ENCODE results near the gene TNFAIP8L3.

Gene TNFAIP8L3

DNA sequence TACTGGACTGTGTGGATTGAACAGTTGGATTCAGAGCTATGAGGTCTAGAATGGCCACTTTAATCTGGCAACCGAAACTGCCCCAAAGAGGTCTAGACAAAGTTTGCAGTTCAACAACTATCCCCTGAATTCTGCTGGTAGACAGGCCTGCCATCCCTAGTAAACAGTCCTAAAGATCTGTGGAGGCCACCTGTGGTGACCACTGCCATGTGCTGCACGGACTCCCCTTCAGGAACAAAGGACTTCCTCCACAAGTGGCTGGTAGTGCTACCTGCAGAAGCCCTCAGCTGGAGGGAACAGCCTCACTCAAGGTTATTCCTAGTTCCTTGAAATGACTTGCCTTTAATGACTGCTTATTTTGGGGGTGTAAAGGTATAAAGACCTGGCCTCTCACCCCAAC, 6.1 kb downstream of the TNFAIP8L3 start:
- Histone ChIP-seq H3K36me3 (ENCODE audit: control insufficient read depth, insufficient read depth, low read length) (no peaks in the 10 kb centered on the region), H3K4me3 (ENCODE audit: low read depth, low read length) (no peak overlapping the region), H3K9ac (ENCODE audit: low read length) (no peak overlapping the region), H3K27ac (ENCODE audit: low read depth, low read length) (no peak overlapping the region), H3K27me3 (ENCODE audit: control insufficient read depth, insufficient read depth, low read length) (peaks cover 52% of the 10 kb centered on the region), H3K4me1 (ENCODE audit: control insufficient read depth, insufficient read depth, low read length) (peaks cover 18% of the 10 kb centered on the region), H3K9me3 (ENCODE audit: control insufficient read depth, insufficient read depth, low read depth, low read length) (no peaks in the 10 kb centered on the region)

DNA sequence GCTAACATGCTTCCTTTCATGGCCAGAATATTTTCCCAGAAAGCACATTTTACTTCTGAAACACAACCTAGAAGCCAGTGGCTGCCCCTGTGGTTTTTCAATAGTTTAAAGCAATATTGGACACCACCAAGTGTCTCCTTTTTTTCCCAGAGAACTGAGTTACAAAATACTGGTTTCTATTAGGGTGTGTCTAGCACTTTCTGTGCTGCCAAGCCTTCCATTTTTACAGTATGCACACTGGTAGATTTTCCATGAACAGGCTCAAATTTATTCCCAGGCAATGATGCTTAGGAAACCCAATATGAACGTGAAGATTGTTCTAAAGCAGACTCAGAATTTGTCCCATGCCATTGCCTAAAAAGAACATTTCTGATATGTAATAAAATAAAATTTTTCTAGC, 7.2 kb downstream of the TNFAIP8L3 start:
- Histone ChIP-seq H3K4me1 (ENCODE audit: control insufficient read depth, insufficient read depth, low read length) (peaks cover 20% of the 10 kb centered on the region), H3K9me3 (ENCODE audit: control insufficient read depth, insufficient read depth, low read depth, low read length) (no peaks in the 10 kb centered on the region), H3K27ac (ENCODE audit: low read depth, low read length) (no peak overlapping the region), H3K36me3 (ENCODE audit: control insufficient read depth, insufficient read depth, low read length) (no peaks in the 10 kb centered on the region), H3K9ac (ENCODE audit: low read length) (no peak overlapping the region), H3K4me3 (ENCODE audit: low read depth, low read length) (no peak overlapping the region), H3K27me3 (ENCODE audit: control insufficient read depth, insufficient read depth, low read length) (peaks cover 41% of the 10 kb centered on the region)

DNA sequence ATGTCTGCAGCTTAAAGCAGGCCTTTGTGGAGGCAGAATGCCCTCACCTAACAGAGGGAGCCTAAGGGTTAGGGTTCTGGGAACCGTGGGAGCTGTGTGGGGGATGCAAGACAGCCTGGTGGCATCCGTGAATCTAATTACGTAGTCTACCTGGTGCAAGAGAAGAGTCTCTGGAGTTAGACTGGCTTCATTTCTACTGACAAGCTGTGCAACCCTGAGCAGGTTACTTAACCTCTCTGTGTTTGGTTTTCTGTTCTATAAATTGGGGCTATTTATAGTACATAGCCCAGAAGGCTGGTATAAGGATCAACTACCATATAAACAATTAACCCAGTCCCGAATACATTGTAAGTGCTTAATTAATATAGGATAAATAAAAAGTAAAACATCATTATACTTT, 8.3 kb downstream of the TNFAIP8L3 start:
- no peak overlapping the region for H3K27ac ChIP-seq (ENCODE audit: low read depth, low read length)

DNA sequence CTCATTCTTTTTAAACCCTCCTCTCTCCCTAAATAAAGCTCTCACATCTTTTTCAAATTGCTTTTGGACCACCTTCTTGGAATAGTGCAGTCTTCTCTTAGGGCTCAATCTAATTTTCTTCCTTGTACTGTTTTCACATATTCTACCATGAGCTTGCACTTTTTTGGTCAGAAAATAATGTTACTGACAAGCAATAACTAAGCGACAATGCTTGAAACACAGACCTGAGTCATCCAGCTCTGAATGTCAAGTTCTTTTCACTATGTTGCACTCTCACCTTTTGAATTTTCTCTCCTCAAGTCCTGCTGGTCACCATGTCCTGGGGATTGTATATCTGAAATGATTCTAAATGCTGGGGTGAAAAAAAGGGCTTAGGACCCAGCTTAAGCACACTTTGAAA, 8.9 kb downstream of the TNFAIP8L3 start:
- no peaks in the 10 kb centered on the region for H3K9me3 ChIP-seq (ENCODE audit: control insufficient read depth, insufficient read depth, low read depth, low read length)
- no peak overlapping the region for H3K27ac ChIP-seq (ENCODE audit: low read depth, low read length)
- H3K4me3 ChIP-seq (ENCODE audit: low read depth, low read length) = no peak overlapping the region
- peaks cover 24% of the 10 kb centered on the region for H3K27me3 ChIP-seq (ENCODE audit: control insufficient read depth, insufficient read depth, low read length)
- H3K36me3 ChIP-seq (ENCODE audit: control insufficient read depth, insufficient read depth, low read length) = no peaks in the 10 kb centered on the region
- no peak overlapping the region for H3K9ac ChIP-seq (ENCODE audit: low read length)
- H3K4me1 ChIP-seq (ENCODE audit: control insufficient read depth, insufficient read depth, low read length) = peaks cover 20% of the 10 kb centered on the region

More for the DNA sequence above, 8.3 kb downstream of the TNFAIP8L3 start:
- Histone ChIP-seq H3K9ac (ENCODE audit: low read length) (no peak overlapping the region), H3K36me3 (ENCODE audit: control insufficient read depth, insufficient read depth, low read length) (no peaks in the 10 kb centered on the region), H3K27me3 (ENCODE audit: control insufficient read depth, insufficient read depth, low read length) (peaks cover 30% of the 10 kb centered on the region), H3K4me3 (ENCODE audit: low read depth, low read length) (no peak overlapping the region), H3K9me3 (ENCODE audit: control insufficient read depth, insufficient read depth, low read depth, low read length) (no peaks in the 10 kb centered on the region), H3K4me1 (ENCODE audit: control insufficient read depth, insufficient read depth, low read length) (peaks cover 20% of the 10 kb centered on the region)

DNA sequence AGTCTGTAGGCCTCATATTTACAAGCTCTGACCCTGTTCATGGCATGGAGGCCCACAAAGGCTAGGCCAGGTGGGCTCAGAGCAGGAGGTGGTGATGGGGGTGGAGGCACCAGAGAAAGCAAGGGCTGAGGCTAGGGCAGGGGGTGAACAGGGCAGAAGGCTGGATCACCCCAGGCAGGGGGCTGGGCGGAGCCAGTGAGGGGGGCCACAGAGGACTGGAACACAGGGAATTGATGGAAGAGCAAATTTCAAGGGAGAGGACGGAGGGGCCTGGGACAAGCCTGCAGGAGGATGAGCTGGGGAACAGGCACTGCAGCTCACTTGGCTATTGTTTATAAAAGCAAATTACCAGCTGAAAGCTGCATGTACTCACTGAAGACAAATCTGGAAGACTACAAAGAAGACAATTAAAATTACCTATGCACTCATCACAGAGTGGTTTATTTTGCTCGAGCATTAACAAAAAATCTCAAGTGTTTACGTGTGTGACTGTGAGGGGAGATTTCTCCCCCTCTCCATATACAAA, 11.0 kb downstream of the TNFAIP8L3 start:
- H3K36me3 ChIP-seq (ENCODE audit: control insufficient read depth, insufficient read depth, low read length) = no peaks in the 10 kb centered on the region
- H3K9ac ChIP-seq (ENCODE audit: low read length) = no peak overlapping the region
- no peaks in the 10 kb centered on the region for H3K9me3 ChIP-seq (ENCODE audit: control insufficient read depth, insufficient read depth, low read depth, low read length)
- peaks cover 19% of the 10 kb centered on the region for H3K4me1 ChIP-seq (ENCODE audit: control insufficient read depth, insufficient read depth, low read length)
- no peak overlapping the region for H3K27ac ChIP-seq (ENCODE audit: low read depth, low read length)
- peaks cover 3% of the 10 kb centered on the region; the same call in 1 of the 2 replicates for H3K27me3 ChIP-seq (ENCODE audit: control insufficient read depth, insufficient read depth, low read length)
- no peak overlapping the region for H3K4me3 ChIP-seq (ENCODE audit: low read depth, low read length)

DNA sequence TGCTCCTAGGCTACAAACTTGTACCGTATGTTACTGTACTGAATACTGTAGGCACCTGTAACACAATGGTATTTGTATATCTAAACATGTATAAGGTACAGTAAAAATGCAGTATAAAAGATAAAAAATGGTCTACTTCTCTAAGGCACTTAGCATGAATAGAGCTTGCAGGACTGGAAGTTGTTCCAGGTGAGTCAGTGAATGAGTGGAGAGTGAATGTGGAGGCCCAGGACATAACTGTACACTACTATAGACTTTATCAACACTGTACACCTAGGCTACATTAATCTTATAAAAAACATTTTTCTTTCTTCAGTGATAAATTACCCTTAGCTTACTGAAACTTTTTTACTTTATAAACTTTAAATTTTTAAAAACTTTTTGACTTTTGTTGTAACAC, 12.5 kb downstream of the TNFAIP8L3 start:
- H3K27ac ChIP-seq (ENCODE audit: low read depth, low read length) = no peak overlapping the region
- no peak overlapping the region for H3K4me3 ChIP-seq (ENCODE audit: low read depth, low read length)
- H3K27me3 ChIP-seq (ENCODE audit: control insufficient read depth, insufficient read depth, low read length) = no peaks in the 10 kb centered on the region
- H3K4me1 ChIP-seq (ENCODE audit: control insufficient read depth, insufficient read depth, low read length) = peaks cover 20% of the 10 kb centered on the region
- H3K9ac ChIP-seq (ENCODE audit: low read length) = no peak overlapping the region
- no peaks in the 10 kb centered on the region for H3K36me3 ChIP-seq (ENCODE audit: control insufficient read depth, insufficient read depth, low read length)
- H3K9me3 ChIP-seq (ENCODE audit: control insufficient read depth, insufficient read depth, low read depth, low read length) = no peaks in the 10 kb centered on the region

DNA sequence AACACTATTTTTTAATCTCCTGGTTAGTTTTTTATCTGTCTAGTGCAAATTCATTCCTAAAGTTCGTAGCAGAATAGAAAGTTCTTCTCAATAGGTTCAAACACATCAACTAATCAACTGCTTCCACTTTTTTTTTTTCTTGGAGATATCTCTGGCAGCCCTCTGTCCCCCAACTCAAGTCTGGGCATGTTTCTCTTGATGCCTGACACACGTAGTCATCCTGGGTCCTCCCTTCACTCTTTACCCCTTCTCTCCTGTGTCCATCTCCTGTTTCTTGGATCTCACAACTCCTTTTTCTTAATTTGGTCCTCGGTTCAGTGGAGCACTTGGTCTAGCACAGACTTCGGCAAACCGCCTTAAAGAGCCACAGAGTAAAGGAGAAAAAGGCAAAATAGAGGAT, 14.4 kb downstream of the TNFAIP8L3 start:
- H3K36me3 ChIP-seq (ENCODE audit: control insufficient read depth, insufficient read depth, low read length) = no peaks in the 10 kb centered on the region
- peaks cover 27% of the 10 kb centered on the region for H3K4me1 ChIP-seq (ENCODE audit: control insufficient read depth, insufficient read depth, low read length)
- H3K9me3 ChIP-seq (ENCODE audit: control insufficient read depth, insufficient read depth, low read depth, low read length) = no peaks in the 10 kb centered on the region
- H3K27me3 ChIP-seq (ENCODE audit: control insufficient read depth, insufficient read depth, low read length) = no peaks in the 10 kb centered on the region
- H3K4me3 ChIP-seq (ENCODE audit: low read depth, low read length) = no peak overlapping the region
- no peak overlapping the region for H3K9ac ChIP-seq (ENCODE audit: low read length)
- H3K27ac ChIP-seq (ENCODE audit: low read depth, low read length) = no peak overlapping the region

DNA sequence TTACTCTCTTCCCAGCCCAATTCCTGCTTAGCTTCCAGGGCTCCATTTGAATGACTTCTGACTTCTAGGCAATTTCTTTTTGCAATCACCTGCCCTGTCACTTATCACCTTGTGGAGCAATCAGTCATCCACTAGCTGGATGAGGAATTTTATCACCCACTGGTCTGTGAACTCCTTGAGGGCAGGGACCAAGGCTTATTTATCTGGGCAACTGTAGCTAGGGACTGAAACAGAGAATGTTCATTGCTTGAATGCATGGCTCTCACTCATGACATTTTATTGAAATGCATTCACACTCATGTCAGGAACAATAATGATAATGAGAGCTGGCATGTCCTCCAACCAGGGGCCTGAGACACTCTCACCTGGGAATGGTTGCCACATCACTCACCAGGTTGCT, 15.5 kb downstream of the TNFAIP8L3 start:
- Histone ChIP-seq H3K27ac (ENCODE audit: low read depth, low read length) (no peak overlapping the region), H3K4me3 (ENCODE audit: low read depth, low read length) (no peak overlapping the region), H3K27me3 (ENCODE audit: control insufficient read depth, insufficient read depth, low read length) (no peaks in the 10 kb centered on the region; the same call in 1 of the 2 replicates), H3K4me1 (ENCODE audit: control insufficient read depth, insufficient read depth, low read length) (peaks cover 27% of the 10 kb centered on the region), H3K9me3 (ENCODE audit: control insufficient read depth, insufficient read depth, low read depth, low read length) (no peaks in the 10 kb centered on the region), H3K36me3 (ENCODE audit: control insufficient read depth, insufficient read depth, low read length) (no peaks in the 10 kb centered on the region), H3K9ac (ENCODE audit: low read length) (no peak overlapping the region)

DNA sequence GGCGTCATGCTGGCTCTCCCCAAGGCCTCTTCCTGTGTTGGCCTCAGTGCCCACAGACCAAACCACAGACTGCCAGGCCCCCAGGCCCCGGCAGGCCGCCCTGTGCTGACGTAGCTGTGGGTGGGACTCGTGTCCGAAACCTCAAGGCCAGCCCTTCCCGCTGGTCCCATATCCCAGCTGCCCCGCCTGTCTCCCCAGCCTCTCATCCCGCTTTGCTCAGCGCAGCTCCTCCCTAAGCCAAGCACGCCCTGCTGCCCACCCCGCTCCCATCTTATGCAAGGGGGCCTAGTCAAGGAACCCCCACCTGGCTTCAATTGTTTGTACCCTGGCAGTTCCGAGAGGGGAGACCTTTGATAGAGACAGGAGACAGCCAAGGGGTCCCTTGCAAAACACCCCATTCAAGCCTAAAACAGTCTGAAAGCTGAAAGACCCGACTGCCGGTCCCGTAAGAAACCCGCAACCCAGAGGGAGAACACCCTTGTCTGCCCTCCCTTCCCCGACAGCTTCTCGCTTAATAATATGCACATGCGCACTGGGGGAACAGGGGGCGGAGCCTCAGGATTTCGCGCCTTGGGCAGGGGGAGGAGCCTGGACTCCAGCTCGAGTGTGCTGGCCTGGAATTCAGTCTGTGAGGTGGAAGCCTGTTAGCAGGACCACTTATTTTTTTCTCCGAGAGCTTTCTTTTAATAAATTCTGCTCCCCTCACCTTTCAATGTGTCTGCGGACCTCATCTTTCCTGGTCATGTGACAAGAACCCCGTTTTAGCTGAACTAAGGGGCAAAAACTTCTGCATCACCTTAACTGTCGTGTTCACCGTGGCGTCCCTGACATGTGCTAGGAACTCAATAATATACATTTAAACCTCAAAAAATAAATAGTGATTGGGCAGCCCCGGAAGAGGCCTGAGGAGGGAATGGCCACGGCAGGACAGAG, 17.2 kb downstream of the TNFAIP8L3 start:
- Histone ChIP-seq H3K9ac (ENCODE audit: low read length) (peak overlapping the region; percentile 56), H3K4me1 (ENCODE audit: control insufficient read depth, insufficient read depth, low read length) (peaks cover 17% of the 10 kb centered on the region), H3K27ac (ENCODE audit: low read depth, low read length) (0 out of 2 replicates have a peak overlapping the region, but pooled peaks have one; percentile 12), H3K9me3 (ENCODE audit: control insufficient read depth, insufficient read depth, low read depth, low read length) (no peaks in the 10 kb centered on the region), H3K36me3 (ENCODE audit: control insufficient read depth, insufficient read depth, low read length) (no peaks in the 10 kb centered on the region), H3K4me3 (ENCODE audit: low read depth, low read length) (peak overlapping the region; percentile 52), H3K27me3 (ENCODE audit: control insufficient read depth, insufficient read depth, low read length) (no peaks in the 10 kb centered on the region; the same call in 1 of the 2 replicates)

DNA sequence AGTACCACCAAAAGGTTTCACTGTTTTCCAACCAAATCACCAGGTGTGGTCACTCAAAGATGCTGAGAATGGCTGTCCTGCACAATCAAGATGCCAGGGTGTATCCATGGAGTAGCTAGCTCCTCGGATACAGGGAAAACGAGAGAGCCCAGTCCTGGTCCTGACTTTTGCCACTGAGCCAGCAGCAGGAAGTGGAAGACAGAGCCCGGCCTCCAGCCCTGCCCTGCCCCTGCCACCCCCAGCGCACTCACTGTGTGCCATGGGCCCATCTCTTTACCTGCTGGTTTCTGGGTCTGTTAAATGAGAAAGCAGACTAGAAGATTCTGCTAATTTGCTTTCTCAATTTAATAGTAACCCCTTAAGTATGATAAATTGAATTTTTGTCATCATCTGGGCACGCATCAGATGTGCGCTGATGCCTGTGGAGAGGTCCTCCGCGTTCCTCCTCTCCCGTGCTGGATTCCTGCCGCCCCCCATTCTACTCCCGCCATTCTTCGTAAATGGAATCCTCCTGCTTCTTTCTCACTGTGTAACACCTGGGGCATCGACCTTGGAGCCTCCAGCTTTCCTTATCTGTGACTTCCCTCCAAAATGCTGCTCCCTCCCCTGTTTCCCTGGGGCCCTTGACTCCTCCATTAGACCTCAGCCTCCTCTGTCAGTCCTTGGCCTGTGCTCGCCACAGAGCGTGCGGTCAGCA, 18.0 kb downstream of the TNFAIP8L3 start:
- 0 out of 2 replicates have a peak overlapping the region, but pooled peaks have one; percentile 12 for H3K27ac ChIP-seq (ENCODE audit: low read depth, low read length)
- H3K4me3 ChIP-seq (ENCODE audit: low read depth, low read length) = peak overlapping the region; percentile 52
- H3K9ac ChIP-seq (ENCODE audit: low read length) = peak overlapping the region; percentile 56

More for the DNA sequence above, 18.0 kb downstream of the TNFAIP8L3 start:
- H3K27me3 ChIP-seq (ENCODE audit: control insufficient read depth, insufficient read depth, low read length) = no peaks in the 10 kb centered on the region; the same call in 1 of the 2 replicates
- H3K9me3 ChIP-seq (ENCODE audit: control insufficient read depth, insufficient read depth, low read depth, low read length) = no peaks in the 10 kb centered on the region
- no peaks in the 10 kb centered on the region for H3K36me3 ChIP-seq (ENCODE audit: control insufficient read depth, insufficient read depth, low read length)
- peaks cover 17% of the 10 kb centered on the region for H3K4me1 ChIP-seq (ENCODE audit: control insufficient read depth, insufficient read depth, low read length)

Measured in HUES6 (cell line).